ENCODE data around the gene GADD45G. TPM values are rescaled to one million over a fixed set of nuclear protein-coding genes. Genes with fewer than 3 reads are reported as not detected.

The GADD45G gene
- total and polyA plus RNA-seq, 2 of the 4 experiments (the other 2 are of a cell fraction), result 0.15 TPM; not detected in 1

DNA sequence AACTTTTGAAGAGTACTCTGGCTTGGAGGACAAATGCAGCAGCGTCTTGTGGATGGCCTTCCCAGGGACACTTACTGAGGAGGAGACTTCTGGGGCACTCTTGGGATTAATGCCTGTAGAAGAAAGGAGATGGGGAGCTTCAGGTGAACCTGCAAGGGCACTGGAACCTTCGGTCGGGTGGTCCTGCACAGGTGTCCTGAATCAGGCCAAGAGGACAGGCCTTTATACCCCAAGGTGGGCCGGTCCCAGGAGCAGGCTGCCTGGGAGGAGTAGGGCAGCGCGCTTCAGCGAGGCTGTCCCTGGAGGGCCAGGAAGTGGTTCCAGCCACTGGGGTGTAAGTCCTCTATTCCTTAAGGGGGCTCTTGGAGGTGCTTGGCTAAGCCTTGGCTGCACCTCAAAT, 27.9 kb downstream of the GADD45G start:
- no peak overlapping the region for H3K56ac ChIP-seq (ENCODE audit: extremely low read depth, insufficient read depth, low read length)
- POLR2A ChIA-PET (ENCODE audit: unreplicated experiment), result no interaction called here
- H3K79me1 ChIP-seq (ENCODE audit: low read depth in 1 of 2, low read length in 2 of 2), result no peaks in the 10 kb centered on the region
- no peak overlapping the region for H2BK20ac ChIP-seq (ENCODE audit: low read depth, low read length)
- no peak overlapping the region for H3K4ac ChIP-seq (ENCODE audit: low read depth, low read length)
- peaks cover 6% of the 10 kb centered on the region for H3K27me3 ChIP-seq (ENCODE audit: control insufficient read depth, insufficient read depth, low read length)
- in situ Hi-C loops (cut with MboI; ENCODE audit: low sequenced_read_pairs), result no loop called here
- no peak overlapping the region for H3K14ac ChIP-seq (replicated peaks; ENCODE audit: low read depth, low read length)
- H2AFZ ChIP-seq (replicated peaks; ENCODE audit: low read length, poor library complexity), result no peak overlapping the region
- TF ChIP-seq SMC3 (IDR thresholded peaks at IDR 0.05; ENCODE audit: low read depth, low read length) (no peak), RCOR1 (IDR thresholded peaks at IDR 0.05; ENCODE audit: insufficient replicate concordance, low read length) (no peak), FOS (IDR thresholded peaks at IDR 0.05; ENCODE audit: low read depth, low read length) (no peak), RAD21 (IDR thresholded peaks at IDR 0.05; ENCODE audit: low read length) (no peak), CEBPB (IDR thresholded peaks at IDR 0.05; ENCODE audit: low read depth, low read length) (no peak), NFE2L2 (IDR thresholded peaks at IDR 0.05; ENCODE audit: low read depth, low read length) (no peak), RFX5 (IDR thresholded peaks at IDR 0.05; ENCODE audit: low read depth, low read length) (no peak), MAZ (IDR thresholded peaks at IDR 0.05; ENCODE audit: borderline replicate concordance, low read depth, low read length) (no peak), POLR2A (IDR thresholded peaks at IDR 0.05; ENCODE audit: low read depth, low read length) (no peak)
- TF ChIP-seq, protein P1, sequence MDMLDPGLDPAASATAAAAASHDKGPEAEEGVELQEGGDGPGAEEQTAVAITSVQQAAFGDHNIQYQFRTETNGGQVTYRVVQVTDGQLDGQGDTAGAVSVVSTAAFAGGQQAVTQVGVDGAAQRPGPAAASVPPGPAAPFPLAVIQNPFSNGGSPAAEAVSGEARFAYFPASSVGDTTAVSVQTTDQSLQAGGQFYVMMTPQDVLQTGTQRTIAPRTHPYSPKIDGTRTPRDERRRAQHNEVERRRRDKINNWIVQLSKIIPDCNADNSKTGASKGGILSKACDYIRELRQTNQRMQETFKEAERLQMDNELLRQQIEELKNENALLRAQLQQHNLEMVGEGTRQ (IDR thresholded peaks at IDR 0.05; ENCODE audit: low read depth, low read length), result no peak
- TF ChIP-seq, protein P2, sequence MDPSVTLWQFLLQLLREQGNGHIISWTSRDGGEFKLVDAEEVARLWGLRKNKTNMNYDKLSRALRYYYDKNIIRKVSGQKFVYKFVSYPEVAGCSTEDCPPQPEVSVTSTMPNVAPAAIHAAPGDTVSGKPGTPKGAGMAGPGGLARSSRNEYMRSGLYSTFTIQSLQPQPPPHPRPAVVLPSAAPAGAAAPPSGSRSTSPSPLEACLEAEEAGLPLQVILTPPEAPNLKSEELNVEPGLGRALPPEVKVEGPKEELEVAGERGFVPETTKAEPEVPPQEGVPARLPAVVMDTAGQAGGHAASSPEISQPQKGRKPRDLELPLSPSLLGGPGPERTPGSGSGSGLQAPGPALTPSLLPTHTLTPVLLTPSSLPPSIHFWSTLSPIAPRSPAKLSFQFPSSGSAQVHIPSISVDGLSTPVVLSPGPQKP (IDR thresholded peaks at IDR 0.05; ENCODE audit: borderline replicate concordance, low read depth, low read length), result no peak
- H4K5ac ChIP-seq (ENCODE audit: low read depth, low read length), result no peak overlapping the region
- H3K18ac ChIP-seq (ENCODE audit: low read depth, low read length), result no peak overlapping the region
- no peaks in the 10 kb centered on the region for H3K36me3 ChIP-seq (ENCODE audit: control insufficient read depth, insufficient read depth, low read length)
- no peaks in the 10 kb centered on the region for H3K9me1 ChIP-seq (ENCODE audit: insufficient read depth, low read length)
- H3K27ac ChIP-seq (ENCODE audit: insufficient read depth, low read length), result no peak overlapping the region
- BruUV-seq (replicated peaks), result no TSS peak
- no peak overlapping the region for H2AK9ac ChIP-seq (replicated peaks; ENCODE audit: low read depth, low read length, poor library complexity)
- dilution Hi-C loops (cut with HindIII; ENCODE audit: low sequenced_read_pairs, unreplicated experiment), result no loop called here
- no CpG with 5 or more reads among the region's 7 CpGs for WGBS, 2 experiments (ENCODE audit: extremely low coverage in 2 of 2, insufficient read length in 1 of 2)
- no peaks in the 10 kb centered on the region for H3K9me3 ChIP-seq (ENCODE audit: control insufficient read depth, insufficient read depth, low read length)
- H2BK15ac ChIP-seq (ENCODE audit: low read depth, low read length), result no peak overlapping the region
- no peak overlapping the region for H4K91ac ChIP-seq (ENCODE audit: insufficient read depth, low read depth, low read length)
- no peak overlapping the region for H3K4me3 ChIP-seq (ENCODE audit: insufficient read depth, low read depth, low read length)
- no peak for ATAC-seq (ENCODE audit: low read depth)
- H2AK5ac ChIP-seq (ENCODE audit: low read depth, low read length), result no peak overlapping the region
- H3K9ac ChIP-seq (ENCODE audit: low read depth, low read length), result no peak overlapping the region
- DNase-seq, result no peak
- CTCF ChIA-PET, result no interaction called here
- H2BK120ac ChIP-seq (ENCODE audit: low read depth, low read length), result no peak overlapping the region
- H4K20me1 ChIP-seq (ENCODE audit: insufficient read depth, low read length), result no peaks in the 10 kb centered on the region
- no peak overlapping the region for H4K8ac ChIP-seq (ENCODE audit: low read depth in 2 of 2, low read length in 2 of 2)
- no peaks in the 10 kb centered on the region for H3K4me1 ChIP-seq (ENCODE audit: control insufficient read depth, insufficient read depth, low read length)
- no peak overlapping the region for H3K23ac ChIP-seq (ENCODE audit: low read depth, low read length)
- intact Hi-C loops (cut with micrococcal nuclease), result no loop called here
- H3K4me2 ChIP-seq (ENCODE audit: low read depth, low read length), result no peak overlapping the region
- no peak overlapping the region for H2BK5ac ChIP-seq (ENCODE audit: low read depth, low read length, poor library complexity, severe bottlenecking)
